ENCODE results near the gene DYDC2.

DNA sequence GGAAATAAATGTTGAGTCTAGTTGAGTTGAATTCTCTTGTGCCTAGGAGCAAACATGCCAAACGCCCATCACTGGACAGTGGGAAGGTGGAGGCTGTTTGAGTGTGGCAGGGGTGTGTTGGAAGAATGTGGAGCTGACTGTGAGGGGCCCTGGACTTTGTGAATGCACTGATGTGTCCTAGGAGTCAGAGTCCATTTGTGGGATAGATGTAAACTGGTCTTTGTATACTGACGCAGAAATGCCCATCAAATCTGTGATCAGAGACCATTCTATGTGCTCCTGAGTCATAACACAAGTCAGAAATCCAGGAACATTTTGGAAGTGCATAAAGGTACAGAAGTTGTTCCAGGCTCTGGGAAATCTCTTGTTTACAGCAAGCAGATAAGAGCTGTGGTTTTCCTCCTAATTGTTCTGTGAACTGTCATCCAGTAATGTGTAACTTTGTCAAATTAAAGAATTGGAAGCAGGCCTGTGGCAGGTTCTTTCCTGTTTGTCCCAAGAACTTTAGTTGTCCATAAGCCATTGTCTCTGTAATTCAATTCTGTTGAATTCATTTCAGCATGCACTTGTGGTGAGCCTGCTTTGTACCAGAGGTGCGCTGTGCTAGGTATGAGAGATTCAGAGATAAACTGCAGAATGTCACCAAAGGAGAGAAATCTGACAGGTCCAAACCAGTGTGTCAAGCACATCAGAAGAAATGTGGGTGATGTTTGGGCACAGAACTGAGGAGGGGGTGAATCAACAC is 59.3 kb downstream of the DYDC2 start:
- TF ChIP-seq POLR2A (IDR thresholded peaks at IDR 0.05; ENCODE audit: low read depth, low read length): no peak
- no peak for TF ChIP-seq POU2F2 (IDR thresholded peaks at IDR 0.05; ENCODE audit: low read depth, low read length)
